ENCODE measurements around the gene MINDY4.

MINDY4 gene

DNA sequence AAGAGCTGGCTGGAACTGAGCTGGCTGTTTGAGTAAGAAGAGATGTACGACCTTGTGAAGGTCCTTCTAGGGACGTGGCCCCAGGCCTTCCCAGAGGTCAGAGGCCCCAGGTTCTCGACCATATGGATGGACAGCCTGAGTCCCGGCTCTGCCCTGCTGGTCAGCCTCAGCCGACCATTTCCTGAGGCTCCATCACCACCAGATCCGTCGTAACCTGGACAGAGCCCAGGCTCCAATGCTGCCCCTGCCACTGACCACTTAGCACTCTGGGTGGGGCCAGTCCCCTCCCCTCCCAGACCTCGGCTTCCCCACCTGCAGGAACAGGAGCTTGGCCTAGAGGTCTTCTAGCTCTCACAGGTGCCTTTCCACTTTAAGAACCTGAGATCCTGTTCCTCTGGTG lies 29.9 kb upstream of the MINDY4 start:
- DNase-seq (ENCODE audit: low read depth in 2 of 2, low spot score in 1 of 2), result no peak

GRCh38 chr7:30743371-30744074 lies 27.7 kb upstream of the MINDY4 start:
- no peak for DNase-seq (ENCODE audit: low read depth in 2 of 2, low spot score in 1 of 2)

DNA sequence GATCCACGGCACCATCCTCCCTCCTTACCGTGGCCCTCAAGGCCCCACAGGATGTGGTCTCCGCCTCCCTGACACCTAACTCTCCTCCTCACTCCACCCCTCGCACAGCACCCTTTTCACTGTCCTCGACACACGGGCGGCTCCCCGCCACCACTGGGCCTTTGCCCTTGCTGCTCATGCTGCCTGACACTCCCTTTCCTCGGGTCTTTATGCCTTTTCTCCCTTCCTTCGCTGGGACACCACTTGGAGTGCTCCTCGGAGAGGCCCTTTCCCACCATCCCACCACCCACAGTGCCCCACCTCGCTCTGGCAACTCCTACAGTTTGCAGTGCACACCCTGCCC lies 27.2 kb upstream of the MINDY4 start:
- no peak for DNase-seq (ENCODE audit: low read depth in 2 of 2, low spot score in 1 of 2)

DNA sequence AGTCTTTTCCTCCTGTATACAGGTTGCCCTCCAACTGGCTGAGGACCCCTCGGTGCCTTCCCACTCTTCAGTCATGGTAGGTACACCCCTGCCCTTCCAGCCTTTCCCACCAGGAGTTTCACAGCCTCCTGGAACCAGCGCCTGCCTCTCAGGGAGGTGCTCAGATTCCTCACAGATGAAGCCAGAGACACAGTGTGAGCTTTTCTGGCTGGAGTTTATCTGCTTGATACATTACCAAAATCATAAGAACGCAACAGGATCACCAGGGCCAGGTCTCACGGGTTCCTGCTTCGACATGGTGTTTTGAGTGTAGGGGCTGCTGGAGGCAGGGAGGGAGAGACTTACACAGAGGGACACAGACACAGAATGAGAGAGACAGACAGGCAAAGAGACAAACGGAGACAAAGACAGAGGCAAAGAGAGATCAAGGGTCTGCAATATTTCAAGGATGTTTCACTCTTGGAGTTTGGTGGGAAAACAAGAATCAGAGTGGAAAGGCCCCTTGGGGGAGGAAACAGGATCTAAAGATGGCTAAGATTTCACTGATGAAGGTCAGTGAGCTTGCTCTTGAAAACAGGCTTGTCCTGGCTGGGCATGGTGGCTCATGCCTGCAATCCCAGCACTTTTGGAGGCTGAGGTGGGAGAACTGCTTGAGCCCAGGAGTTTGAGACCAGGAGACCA lies 25.8 kb upstream of the MINDY4 start:
- DNase-seq (ENCODE audit: low read depth in 2 of 2, low spot score in 1 of 2), result no peak

GRCh38 chr7:30750010-30750409 lies 21.2 kb upstream of the MINDY4 start:
- DNase-seq (ENCODE audit: low read depth in 2 of 2, low spot score in 1 of 2), result no peak

DNA sequence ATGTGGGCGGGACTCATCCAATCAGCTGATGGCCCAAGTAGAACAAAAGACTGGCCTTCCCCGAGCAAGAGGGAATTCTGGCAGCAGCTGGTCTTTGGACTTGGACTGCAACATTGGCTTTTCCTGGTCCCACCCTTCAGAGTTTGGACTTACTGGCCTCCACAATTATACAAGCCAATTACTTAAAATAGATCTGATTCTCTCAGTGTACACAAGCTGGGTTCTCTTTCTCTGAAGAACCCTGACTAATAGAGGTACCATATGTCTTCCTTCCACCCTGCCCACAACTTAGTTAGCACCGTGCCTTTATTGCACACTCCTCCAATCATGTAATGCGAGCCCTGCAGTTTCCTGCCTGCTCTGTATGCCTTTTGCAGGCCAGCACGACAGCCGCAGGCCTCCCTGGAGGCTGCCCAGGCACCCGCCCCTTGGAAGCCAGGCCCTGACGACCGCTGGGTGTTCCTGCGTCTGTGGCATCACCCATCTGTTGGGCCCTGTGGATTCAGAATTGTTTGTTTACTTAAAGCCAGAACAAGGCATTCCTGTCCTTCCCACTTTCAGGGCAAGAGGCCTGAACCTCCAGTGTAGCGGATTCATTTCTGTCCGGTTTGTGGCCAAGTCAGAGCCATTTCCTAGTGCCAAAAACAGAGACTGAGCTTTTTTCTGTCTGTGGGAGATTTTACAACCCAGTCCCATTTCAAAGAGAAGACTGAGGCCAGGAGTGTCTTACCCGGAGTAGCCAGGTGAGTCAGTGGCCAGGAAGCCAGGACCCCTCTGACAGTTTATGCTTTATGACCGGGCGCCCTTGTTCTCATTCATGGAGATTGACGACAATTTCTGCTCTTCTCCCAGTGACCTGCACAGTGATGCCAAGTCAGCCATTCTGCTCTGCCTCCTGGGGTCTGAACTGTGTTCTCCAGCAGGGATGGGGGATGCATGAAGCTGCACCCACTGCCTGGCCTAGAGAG lies 20.2 kb upstream of the MINDY4 start:
- DNase-seq (ENCODE audit: low read depth in 2 of 2, low spot score in 1 of 2), result no peak

- no peak for DNase-seq (ENCODE audit: low read depth in 2 of 2, low spot score in 1 of 2)
Measured at GRCh38 chr7:30751696-30752273, 19.4 kb upstream of the MINDY4 start, which contains the start of gene INMT. TSS of gene INMT (plus strand) at chr7:30752135. CDS start at chr7:30752151, 16 bp downstream.

DNA sequence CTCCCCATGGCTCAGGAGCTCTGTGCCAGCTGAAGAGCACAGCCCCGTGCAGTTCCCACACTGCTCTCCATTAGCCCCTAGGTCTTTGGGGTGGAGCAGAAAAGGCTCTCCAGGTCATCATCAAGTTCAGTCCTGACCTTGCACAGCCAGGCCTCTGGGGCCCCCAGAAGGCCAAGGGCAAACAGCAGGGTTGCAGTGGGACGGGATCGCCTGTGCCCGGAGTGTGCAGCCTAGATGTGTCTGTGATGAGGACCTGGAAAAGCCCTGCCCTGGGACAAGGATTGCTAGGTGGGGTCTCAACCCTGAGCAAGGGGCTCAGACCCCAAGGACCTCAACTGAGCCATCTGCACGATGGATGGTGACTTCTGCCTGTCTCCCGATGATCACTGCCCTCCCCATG lies 18.7 kb upstream of the MINDY4 start:
- no peak for DNase-seq (ENCODE audit: low read depth in 2 of 2, low spot score in 1 of 2)

GRCh38 chr7:30752979-30753378 lies 18.2 kb upstream of the MINDY4 start:
- no peak for DNase-seq (ENCODE audit: low read depth in 2 of 2, low spot score in 1 of 2)

DNA sequence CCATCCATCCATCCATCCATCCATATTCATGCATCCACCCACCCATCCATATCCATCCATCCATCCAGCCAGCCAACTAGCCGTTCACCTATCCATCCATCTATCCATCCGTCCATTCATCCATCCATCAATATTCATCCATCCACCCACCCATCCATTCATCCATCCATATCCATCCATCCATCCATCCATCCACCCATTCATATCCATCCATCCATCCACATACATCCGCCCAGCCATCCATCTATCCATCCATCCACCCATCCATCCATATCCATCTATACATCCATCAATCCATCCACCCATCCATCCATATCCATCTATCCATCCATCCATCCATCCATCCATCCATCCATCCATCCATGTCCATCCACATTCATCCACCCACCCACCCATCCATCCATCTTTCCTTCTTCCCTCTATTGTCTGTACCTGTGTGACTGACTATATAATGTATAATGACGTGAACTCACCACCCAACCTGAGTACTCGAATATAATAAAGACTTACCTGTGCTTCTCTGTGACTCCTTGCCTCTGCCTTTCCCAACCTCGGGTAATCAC lies 16.8 kb upstream of the MINDY4 start:
- DNase-seq (ENCODE audit: low read depth in 2 of 2, low spot score in 1 of 2), result no peak

DNA sequence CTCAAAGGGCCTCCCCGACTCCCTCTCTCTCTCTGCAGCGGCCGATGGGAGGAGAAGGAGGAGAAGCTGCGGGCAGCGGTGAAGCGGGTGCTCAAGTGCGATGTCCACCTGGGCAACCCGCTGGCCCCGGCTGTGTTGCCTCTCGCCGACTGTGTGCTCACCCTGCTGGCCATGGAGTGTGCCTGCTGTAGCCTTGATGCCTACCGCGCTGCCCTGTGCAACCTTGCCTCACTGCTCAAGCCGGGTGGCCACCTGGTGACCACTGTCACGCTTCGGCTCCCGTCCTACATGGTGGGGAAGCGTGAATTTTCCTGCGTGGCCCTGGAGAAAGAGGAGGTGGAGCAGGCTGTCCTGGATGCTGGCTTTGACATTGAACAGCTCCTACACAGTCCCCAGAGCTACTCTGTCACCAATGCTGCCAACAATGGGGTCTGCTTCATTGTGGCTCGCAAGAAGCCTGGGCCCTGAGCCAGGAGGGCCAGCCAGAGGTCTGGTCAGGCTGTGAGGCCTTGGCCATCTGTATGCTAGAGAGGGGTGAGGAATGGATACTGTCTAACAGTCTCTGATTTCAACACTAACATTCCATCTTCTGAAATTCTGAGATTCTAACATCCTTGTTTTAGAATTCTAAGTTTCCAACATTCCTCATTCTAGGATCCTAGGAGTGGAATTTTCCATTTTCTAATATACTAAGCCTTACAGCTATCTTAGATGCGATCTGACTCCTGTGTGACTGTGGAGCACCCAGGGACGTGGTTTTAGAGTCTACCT lies 15.6 kb upstream of the MINDY4 start:
- DNase-seq (ENCODE audit: low read depth in 2 of 2, low spot score in 1 of 2), result no peak

DNA sequence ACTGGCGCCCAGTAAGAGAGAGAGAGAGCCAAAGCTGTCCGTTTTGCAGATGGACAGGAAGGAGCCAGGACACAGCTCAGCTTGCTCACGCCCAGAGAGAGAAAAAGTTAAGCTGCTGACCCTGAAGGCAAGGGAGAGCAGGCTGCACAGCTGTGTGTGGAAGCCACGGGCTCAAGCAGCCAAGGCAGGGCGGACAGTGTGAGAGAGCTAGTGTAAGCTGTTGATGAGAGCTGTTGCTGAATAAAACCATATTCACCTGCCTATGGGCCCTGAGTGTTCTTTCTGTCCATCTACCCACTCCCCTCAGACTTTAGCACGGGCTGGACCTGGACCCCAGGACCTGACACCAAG lies 13.9 kb upstream of the MINDY4 start:
- DNase-seq (ENCODE audit: low read depth in 2 of 2, low spot score in 1 of 2), result no peak

GRCh38 chr7:30760514-30761213 lies 10.6 kb upstream of the MINDY4 start:
- no peak for DNase-seq (ENCODE audit: low read depth in 2 of 2, low spot score in 1 of 2)

DNA sequence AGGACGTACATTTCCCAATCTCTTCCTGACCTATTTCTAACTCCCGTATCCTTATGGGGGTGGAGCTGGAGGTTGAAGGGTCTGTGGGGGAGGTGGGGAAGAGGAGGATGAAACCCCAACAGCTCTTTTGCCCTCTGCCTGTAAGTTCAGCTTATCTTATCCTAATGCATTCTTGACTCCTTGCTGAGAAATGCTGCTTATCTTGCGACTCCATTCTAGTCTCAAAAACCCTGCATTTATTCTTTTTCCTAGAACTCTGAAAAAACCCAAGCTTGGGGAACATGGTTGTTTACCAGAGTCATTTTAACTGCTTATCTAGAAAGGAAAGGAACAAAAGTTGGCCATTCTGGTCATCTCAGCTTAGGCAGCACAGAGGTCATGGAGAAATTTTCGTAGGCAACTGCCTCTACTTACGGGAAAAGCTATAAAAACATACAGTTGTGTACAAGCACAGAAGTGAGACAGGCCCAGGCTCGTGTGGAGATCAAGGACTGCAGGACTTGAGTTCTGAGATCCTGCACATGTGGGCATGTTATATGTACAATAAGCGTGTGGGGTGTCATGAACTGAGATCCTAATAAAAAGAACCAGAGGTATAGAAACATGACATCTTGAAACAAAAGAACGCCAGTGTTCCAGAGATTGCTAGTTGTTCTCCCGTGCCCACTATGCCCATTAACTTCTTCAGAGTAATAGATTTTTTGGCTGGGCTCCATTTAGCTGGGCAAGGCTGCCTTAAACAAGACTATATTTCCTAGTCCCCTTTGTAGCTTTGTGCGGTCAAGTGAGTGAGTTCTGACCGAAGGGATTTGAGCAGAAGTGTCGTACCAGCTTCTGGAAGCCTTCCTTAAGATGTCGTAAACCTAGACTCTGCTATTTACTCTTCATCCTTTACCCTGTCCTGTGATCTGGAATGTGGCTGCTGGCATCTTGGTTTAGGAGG lies 9.7 kb upstream of the MINDY4 start:
- no peak for DNase-seq (ENCODE audit: low read depth in 2 of 2, low spot score in 1 of 2)

GRCh38 chr7:30764030-30764975 lies 6.9 kb upstream of the MINDY4 start:
- DNase-seq (ENCODE audit: low read depth in 2 of 2, low spot score in 1 of 2), result no peak

- DNase-seq (ENCODE audit: low read depth in 2 of 2, low spot score in 1 of 2), result no peak
Measured at GRCh38 chr7:30765408-30765807, 5.8 kb upstream of the MINDY4 start.

GRCh38 chr7:30770845-30771173 lies 408 bp upstream of the MINDY4 start:
- no peak for DNase-seq (ENCODE audit: low read depth in 2 of 2, low spot score in 1 of 2)
